Vagina (tissue), 2 donors: ENCODE results near the gene PDE4D. TPM values are rescaled to one million over a fixed set of nuclear protein-coding genes. Genes with fewer than 3 reads are reported as not detected.

Source experiments
- DNase-seq, 2 donors: peaks; one replicate each; pipeline ENCODE4 v3.0.0-alpha.2; 2017; ENCODE audit errors: extremely low spot score in 2 of 2
- H3K27ac ChIP-seq: fragments of 200-600 bp; sonication (generic); one replicate; pipeline ENCODE4 v1.5.1; 2019
- H3K27me3 ChIP-seq: fragments of 200-600 bp; sonication (generic); one replicate; pipeline ENCODE4 v1.5.1; 2019
- H3K36me3 ChIP-seq, 2 donors: fragments of 200-600 bp; sonication (generic); one replicate each; pipeline ENCODE4 v1.5.1; 2017 to 2019
- H3K4me1 ChIP-seq: fragments of 200-600 bp; sonication (generic); one replicate; pipeline ENCODE4 v1.5.1; 2019
- H3K4me3 ChIP-seq, 2 donors: fragments of 200-600 bp; sonication (generic); 1 replicate in 1 of 2; 2 replicates in 1 of 2; pipeline ENCODE4 v1.5.1; 2016 to 2019
- H3K9me3 ChIP-seq: fragments of 200-600 bp; sonication (generic); one replicate; pipeline ENCODE4 v1.5.1; 2019
- POLR2A ChIP-seq, 2 donors: fragments of 450-650 bp; IDR thresholded peaks; one replicate each; pipeline ENCODE4 v1.6.1; 2017; ENCODE audit warnings: antibody characterized with exemption in 2 of 2, mild to moderate bottlenecking in 2 of 2, moderate library complexity in 2 of 2
- POLR2AphosphoS5 ChIP-seq, 2 donors: sonication (generic); formaldehyde crosslinking; IDR thresholded peaks; one replicate each; pipeline ENCODE4 v1.9.0; 2017; ENCODE audit warnings: antibody characterized with exemption in 2 of 2, mild to moderate bottlenecking in 2 of 2, low read depth in 1 of 2; ENCODE audit not compliant: insufficient read depth in 1 of 2
- intact Hi-C: fragments of 100-400 bp; cut with DNase I; formaldehyde crosslinking; loops from one replicate; pipeline ENCODE4 v1.15.1; 2023
- total RNA-seq: library from RNA; depleted of rRNA; stranded (reverse); fragments of >200 nt; gene quantifications from one replicate; pipeline ENCODE4 v1.2.3, GENCODE V29; 2016
- TF ChIP-seq, protein P1 (sequence below), 3 experiments: fragments of 450-650 bp in 2 of 3; fragments of 200-600 bp in 1 of 3; sonication (generic) in 1 of 3; IDR thresholded peaks; one replicate each; pipeline ENCODE4 v1.5.1; 2017 to 2019; ENCODE audit warnings: antibody characterized with exemption in 3 of 3, mild to moderate bottlenecking in 2 of 3, moderate library complexity in 2 of 3

Gene PDE4D
- total RNA-seq, 1 donor from 2014 or later, result 86.9 TPM

DNA sequence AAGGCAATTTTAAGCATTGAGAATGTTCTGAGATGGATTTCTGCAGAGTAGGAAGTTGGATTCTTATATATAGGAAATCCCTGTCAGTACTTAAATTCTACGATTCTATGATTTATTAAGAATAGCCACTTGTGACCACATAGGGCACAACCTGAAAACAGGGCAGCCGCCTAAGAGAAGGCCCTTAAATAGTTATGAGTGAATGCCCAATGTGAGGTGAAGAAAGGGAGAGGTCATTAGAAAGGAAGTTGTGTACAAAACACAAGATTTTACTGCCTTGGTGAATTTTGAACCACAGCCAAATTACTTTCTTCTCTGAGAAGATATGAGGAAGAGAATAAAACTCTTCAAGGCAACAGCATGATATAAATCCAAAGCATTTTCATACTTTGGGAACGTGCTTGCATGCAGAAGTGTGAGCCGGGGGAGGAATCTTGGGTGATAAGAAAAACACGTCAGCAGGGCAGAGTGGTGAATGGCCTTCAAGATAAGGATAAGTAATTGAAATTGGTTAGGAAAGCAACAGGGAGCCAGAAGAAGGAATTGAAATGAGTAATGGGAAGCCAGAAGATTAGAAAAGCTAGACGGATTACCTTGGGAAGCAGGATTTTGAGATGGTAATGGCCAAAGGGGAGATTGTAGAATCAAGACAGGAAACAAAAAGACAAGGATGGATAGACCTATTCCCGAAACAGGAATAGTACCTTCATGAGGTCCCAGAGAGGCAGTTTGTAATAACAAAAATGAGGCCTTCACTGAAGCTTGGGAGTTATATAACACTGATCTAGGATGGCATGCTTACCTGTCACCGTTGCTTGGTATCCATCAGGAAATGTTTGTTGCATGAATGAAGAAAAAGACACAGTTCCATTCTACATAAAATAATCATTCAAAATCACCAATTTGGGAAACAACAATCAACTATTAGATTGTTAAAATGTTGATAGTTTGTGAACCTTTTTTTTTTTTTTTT is 244.3 kb downstream of the PDE4D start:
- Histone ChIP-seq H3K4me1 (no peaks in the 10 kb centered on the region), H3K27ac (no peak overlapping the region), H3K9me3 (no peaks in the 10 kb centered on the region), H3K36me3 (no peaks in the 10 kb centered on the region), H3K27me3 (no peaks in the 10 kb centered on the region), H3K4me3 (no peak overlapping the region)
- intact Hi-C loops, result no loop called here
- TF ChIP-seq POLR2AphosphoS5 (IDR thresholded peaks at IDR 0.05; ENCODE audit: insufficient read depth in 1 of 2, low read depth in 1 of 2), result no peak
- TF ChIP-seq, protein P1, sequence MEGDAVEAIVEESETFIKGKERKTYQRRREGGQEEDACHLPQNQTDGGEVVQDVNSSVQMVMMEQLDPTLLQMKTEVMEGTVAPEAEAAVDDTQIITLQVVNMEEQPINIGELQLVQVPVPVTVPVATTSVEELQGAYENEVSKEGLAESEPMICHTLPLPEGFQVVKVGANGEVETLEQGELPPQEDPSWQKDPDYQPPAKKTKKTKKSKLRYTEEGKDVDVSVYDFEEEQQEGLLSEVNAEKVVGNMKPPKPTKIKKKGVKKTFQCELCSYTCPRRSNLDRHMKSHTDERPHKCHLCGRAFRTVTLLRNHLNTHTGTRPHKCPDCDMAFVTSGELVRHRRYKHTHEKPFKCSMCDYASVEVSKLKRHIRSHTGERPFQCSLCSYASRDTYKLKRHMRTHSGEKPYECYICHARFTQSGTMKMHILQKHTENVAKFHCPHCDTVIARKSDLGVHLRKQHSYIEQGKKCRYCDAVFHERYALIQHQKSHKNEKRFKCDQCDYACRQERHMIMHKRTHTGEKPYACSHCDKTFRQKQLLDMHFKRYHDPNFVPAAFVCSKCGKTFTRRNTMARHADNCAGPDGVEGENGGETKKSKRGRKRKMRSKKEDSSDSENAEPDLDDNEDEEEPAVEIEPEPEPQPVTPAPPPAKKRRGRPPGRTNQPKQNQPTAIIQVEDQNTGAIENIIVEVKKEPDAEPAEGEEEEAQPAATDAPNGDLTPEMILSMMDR (IDR thresholded peaks at IDR 0.05), result no peak
- TF ChIP-seq POLR2A (IDR thresholded peaks at IDR 0.05), result no peak
- no peak for DNase-seq

DNA sequence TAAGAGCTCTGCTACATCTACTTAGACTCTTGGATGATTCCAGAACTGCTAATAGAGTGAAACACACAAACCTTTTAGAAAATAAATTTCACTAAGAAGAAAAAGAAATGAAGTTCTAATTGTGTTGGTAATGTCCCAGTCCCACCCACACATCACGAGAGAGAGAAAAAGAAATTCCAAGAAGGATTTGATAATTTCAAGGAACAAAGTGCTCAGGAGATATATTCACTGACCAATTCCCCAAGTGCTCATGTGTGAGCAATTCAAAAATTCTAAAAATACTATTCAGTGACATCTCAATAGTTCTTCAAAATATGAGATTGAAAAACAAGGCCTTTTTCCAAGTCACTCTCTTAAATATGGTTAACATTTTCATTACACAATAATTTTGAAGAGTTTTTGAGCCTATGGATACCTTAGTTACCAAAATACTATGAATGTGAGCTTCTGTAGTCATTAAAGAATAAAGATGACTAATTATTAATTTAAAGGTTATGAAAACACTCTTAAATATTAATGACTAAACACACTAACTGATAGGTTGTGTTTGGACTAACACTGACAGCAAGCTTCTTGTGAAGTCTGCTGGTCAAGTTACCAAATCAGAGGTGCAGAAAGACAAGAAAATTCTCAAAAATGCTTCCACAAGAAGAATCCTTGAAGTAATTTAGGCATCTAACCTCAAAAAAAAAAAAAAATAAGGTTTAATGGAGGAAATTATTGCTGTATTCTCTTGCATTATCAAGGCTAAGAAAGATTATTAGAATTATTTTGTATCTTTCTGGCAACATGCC is 245.3 kb downstream of the PDE4D start:
- no peak for DNase-seq
- H3K4me1 ChIP-seq, result no peaks in the 10 kb centered on the region
- intact Hi-C loops, result no loop called here
- no peak overlapping the region for H3K27ac ChIP-seq
- no peaks in the 10 kb centered on the region for H3K27me3 ChIP-seq
- no peak overlapping the region for H3K4me3 ChIP-seq
- no peaks in the 10 kb centered on the region for H3K36me3 ChIP-seq
- TF ChIP-seq POLR2AphosphoS5 (IDR thresholded peaks at IDR 0.05; ENCODE audit: insufficient read depth in 1 of 2, low read depth in 1 of 2) (no peak), POLR2A (IDR thresholded peaks at IDR 0.05) (no peak)
- TF ChIP-seq, protein P1 (IDR thresholded peaks at IDR 0.05), result no peak
- H3K9me3 ChIP-seq, result no peaks in the 10 kb centered on the region

DNA sequence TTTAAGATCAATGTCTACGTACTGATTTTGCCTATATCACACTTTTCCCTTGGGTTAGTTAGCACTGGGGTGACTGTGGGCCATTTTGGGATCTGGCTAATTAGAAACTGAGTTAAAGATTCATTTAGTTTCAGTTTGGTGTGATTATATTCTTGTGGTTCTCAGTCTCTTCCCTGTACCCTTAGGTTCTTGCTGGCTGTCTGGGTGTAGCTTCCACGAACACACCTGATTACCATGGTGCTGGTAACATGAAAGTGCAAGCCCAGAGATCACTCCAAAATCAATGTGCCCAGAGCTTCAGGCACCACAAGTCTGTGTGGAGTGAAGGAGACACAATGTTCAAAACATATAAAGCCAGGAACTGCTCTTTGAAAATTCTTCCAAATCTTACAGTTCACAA is 248.1 kb downstream of the PDE4D start:
- H3K4me3 ChIP-seq, result no peak overlapping the region
- DNase-seq, result no peak
- no peaks in the 10 kb centered on the region for H3K27me3 ChIP-seq
- TF ChIP-seq, protein P1 (IDR thresholded peaks at IDR 0.05), result no peak
- no peak for TF ChIP-seq POLR2A (IDR thresholded peaks at IDR 0.05)
- TF ChIP-seq POLR2AphosphoS5 (IDR thresholded peaks at IDR 0.05; ENCODE audit: insufficient read depth in 1 of 2, low read depth in 1 of 2), result no peak
- H3K4me1 ChIP-seq, result no peaks in the 10 kb centered on the region
- no peak overlapping the region for H3K27ac ChIP-seq
- intact Hi-C loops, result no loop called here
- no peaks in the 10 kb centered on the region for H3K9me3 ChIP-seq
- no peaks in the 10 kb centered on the region for H3K36me3 ChIP-seq

DNA sequence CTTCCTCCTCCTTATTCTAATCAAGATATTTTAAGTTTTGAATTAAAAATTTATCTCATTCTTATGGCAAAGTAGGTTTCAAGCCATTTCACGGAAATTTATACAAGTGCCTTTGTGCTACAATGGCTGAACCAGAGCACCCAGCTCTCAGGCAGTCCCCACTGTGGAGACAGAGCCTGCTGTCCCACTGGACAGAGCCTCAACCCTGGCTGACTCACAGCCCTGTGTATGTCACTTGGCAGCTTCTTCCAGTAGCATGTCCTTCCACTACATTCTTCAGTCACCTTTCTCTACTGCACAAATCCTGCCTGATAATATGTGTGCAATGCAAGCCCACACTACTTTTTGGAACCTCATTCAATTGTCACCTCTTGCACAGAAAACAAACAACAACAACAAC is 253.1 kb downstream of the PDE4D start:
- H3K36me3 ChIP-seq, result no peaks in the 10 kb centered on the region
- no peak for TF ChIP-seq POLR2A (IDR thresholded peaks at IDR 0.05)
- intact Hi-C loops, result no loop called here
- no peaks in the 10 kb centered on the region for H3K9me3 ChIP-seq
- no peaks in the 10 kb centered on the region for H3K4me1 ChIP-seq
- no peaks in the 10 kb centered on the region for H3K27me3 ChIP-seq
- no peak overlapping the region for H3K27ac ChIP-seq
- no peak overlapping the region for H3K4me3 ChIP-seq
- no peak for DNase-seq

DNA sequence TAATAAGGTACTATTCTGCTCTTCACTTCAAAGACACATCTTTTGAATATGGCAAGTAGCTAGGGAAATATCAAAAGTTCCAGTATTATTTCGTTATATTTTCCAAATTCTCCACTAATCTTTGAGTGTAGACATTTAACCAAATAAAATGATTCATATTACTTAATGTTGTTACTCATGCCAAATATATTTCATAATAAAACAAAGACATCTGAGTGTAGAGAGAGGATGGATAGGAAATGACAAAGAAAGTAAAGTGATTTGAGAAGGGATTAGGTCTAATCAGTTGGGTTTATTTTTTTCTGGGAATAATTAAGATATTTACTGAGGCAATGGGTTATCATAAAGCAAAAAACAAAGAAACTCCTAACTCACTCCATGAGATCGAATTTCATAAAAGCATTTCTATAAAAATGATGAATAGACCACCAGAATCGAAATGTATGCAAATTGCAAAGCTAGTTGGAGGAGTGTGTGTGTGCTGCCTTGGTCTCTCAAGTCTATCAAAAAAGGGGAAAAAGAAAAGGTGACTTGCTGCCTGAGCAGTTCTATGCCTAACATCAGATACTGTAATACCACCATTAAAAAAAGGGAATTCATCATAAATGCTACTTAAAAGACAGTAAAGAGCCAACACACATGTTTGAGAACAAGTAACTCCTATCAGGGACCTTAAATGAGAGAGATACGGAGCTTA is 255.5 kb downstream of the PDE4D start:
- H3K4me3 ChIP-seq, result no peak overlapping the region
- TF ChIP-seq POLR2AphosphoS5 (IDR thresholded peaks at IDR 0.05; ENCODE audit: insufficient read depth in 1 of 2, low read depth in 1 of 2), result no peak
- no peak for TF ChIP-seq POLR2A (IDR thresholded peaks at IDR 0.05)
- TF ChIP-seq, protein P1 (IDR thresholded peaks at IDR 0.05), result no peak
- H3K4me1 ChIP-seq, result no peaks in the 10 kb centered on the region
- DNase-seq, result no peak
- intact Hi-C loops, result no loop called here
- no peaks in the 10 kb centered on the region for H3K27me3 ChIP-seq
- no peaks in the 10 kb centered on the region for H3K36me3 ChIP-seq
- H3K27ac ChIP-seq, result no peak overlapping the region
- no peaks in the 10 kb centered on the region for H3K9me3 ChIP-seq
